GM12878 (cell line): ENCODE data around the gene PPT2.

Experiments
- ATF3 ChIP-seq: IDR thresholded peaks from 2 replicates; pipeline ENCODE4 v1.6.1; 2011; ENCODE audit warnings: low read depth, mild to moderate bottlenecking, low read length, moderate library complexity, borderline replicate concordance; ENCODE audit errors: extremely low read depth
- BRCA1 ChIP-seq: IDR thresholded peaks from 2 replicates; pipeline ENCODE4 v1.6.1; 2011; ENCODE audit warnings: low read depth, low read length, improper control_type of control experiment
- CEBPB ChIP-seq, 2 experiments: fragments of 150-350 bp in 1 of 2; IDR thresholded peaks; 2 replicates each; pipeline ENCODE4 v1.6.1; 2012 to 2014; ENCODE audit warnings: low read depth in 2 of 2, low read length in 2 of 2, borderline replicate concordance in 1 of 2, inconsistent platforms in 1 of 2
- CHD2 ChIP-seq: IDR thresholded peaks from 2 replicates; pipeline ENCODE4 v1.6.1; 2011; ENCODE audit warnings: low read depth, low read length, improper control_type of control experiment, borderline replicate concordance
- CTCF ChIP-seq, 3 experiments: IDR thresholded peaks in 2 of 3; conservative IDR thresholded peaks in 1 of 3; 2 replicates each; pipeline ENCODE4 v1.5.1; 2011; ENCODE audit warnings: low read depth in 3 of 3, low read length in 3 of 3, mild to moderate bottlenecking in 3 of 3, control low read depth in 2 of 3, moderate library complexity in 2 of 3, inconsistent platforms in 1 of 3, mixed read lengths in 1 of 3; ENCODE audit not compliant: control insufficient read depth in 2 of 3, insufficient read depth in 1 of 3; ENCODE audit errors: extremely low read depth in 1 of 3
- ESRRA ChIP-seq: IDR thresholded peaks from 2 replicates; pipeline ENCODE4 v1.6.1; 2012; ENCODE audit warnings: mild to moderate bottlenecking, low read length, improper control_type of control experiment
- IRF4 ChIP-seq: IDR thresholded peaks from 2 replicates; pipeline ENCODE4 v1.6.1; 2011; ENCODE audit warnings: low read depth, low read length
- PKNOX1 ChIP-seq: fragments of 450-650 bp; IDR thresholded peaks from 2 replicates; pipeline ENCODE4 v1.6.1; 2016; ENCODE audit warnings: mild to moderate bottlenecking
- POLR2A ChIP-seq: IDR thresholded peaks from 2 replicates; pipeline ENCODE4 v1.6.1; 2011; ENCODE audit warnings: low read depth, mild to moderate bottlenecking, low read length
- SIN3A ChIP-seq: IDR thresholded peaks from 2 replicates; pipeline ENCODE4 v1.6.1; 2012; ENCODE audit warnings: low read depth, low read length, improper control_type of control experiment
- SPI1 ChIP-seq: IDR thresholded peaks from 2 replicates; pipeline ENCODE4 v1.6.1; 2011; ENCODE audit warnings: low read depth, mild to moderate bottlenecking, low read length, moderate library complexity, borderline replicate concordance; ENCODE audit not compliant: insufficient read depth
- USF2 ChIP-seq: IDR thresholded peaks from 2 replicates; pipeline ENCODE4 v1.6.1; 2011; ENCODE audit warnings: low read depth, low read length, improper control_type of control experiment, borderline replicate concordance

- TF ChIP-seq IRF4 (no peak), PKNOX1 (no peak), SIN3A (no peak), SPI1 (no peak), CTCF (IDR thresholded peaks at IDR 0.05 in 2 of 3, conservative IDR thresholded peaks at IDR 0.05 in 1 of 3; ENCODE audit: control insufficient read depth in 2 of 3, extremely low read depth in 1 of 3, insufficient read depth in 1 of 3, low read depth in 3 of 3, low read length in 3 of 3) (0 out of 6 replicates have a peak, but pooled peaks of 1 of the 3 experiments have one; percentile 1), BRCA1 (no peak), CEBPB (IDR thresholded peaks at IDR 0.05; ENCODE audit: borderline replicate concordance in 1 of 2, low read depth in 2 of 2, low read length in 2 of 2) (no peak), USF2 (no peak), CHD2 (no peak), ATF3 (no peak), POLR2A (no peak), ESRRA (no peak)
Measured at GRCh38 chr6:32149092-32149755, 4.7 kb upstream of the PPT2 start.
